Frontal cortex (tissue), 4 donors: ENCODE measurements around the gene FLT3LG. TPM values are rescaled to one million over a fixed set of nuclear protein-coding genes. Genes with fewer than 3 reads are reported as not detected.
"Not testable (repeated sequence)": the region's sequence is repeated elsewhere in the genome, so short reads cannot be mapped to it uniquely, and the experiment has no call there.

Source experiments
- DNase-seq, 2 donors: peaks; one replicate each; pipeline ENCODE4 v3.0.0; 2012; ENCODE audit warnings: low spot score in 2 of 2
- FAIRE-seq: peaks from 2 replicates; lab custom pipeline; 2012; peaks lifted over from hg19 to GRCh38; lab: Jason Lieb, UNC
- total RNA-seq: library from RNA; depleted of rRNA; stranded (reverse); fragments of >200 nt; gene quantifications from one replicate; pipeline ENCODE4 v1.2.3, GENCODE V29; 2014
- donor health status: control.
- donor health status: control.
- donor health status: control.

The FLT3LG gene
- total RNA-seq, 1 donor from 2014 or later = 0.41 TPM

GRCh38 chr19:49458567-49458903, 15.5 kb upstream of the FLT3LG start:
- DNase-seq (no peak), FAIRE-seq (no peak)

DNA sequence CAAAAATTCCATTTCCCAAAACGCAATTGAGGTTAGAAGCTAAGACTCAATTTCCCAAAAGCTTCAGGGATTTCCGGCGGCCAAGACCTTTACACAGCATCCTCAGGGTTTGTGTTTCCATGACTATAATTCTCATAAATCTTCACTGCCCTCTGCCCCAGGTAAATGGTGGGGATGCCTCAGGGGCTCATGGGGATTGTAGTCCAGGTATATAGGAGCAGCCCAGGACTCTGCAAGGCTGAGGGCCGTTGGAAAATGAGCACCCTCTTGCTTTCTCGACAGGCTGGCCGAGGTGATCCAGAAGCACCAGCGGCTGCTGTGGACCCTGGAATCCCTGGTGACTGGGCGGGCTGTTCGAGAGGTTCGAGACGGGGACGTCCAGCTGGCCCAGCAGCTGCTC, 14.6 kb upstream of the FLT3LG start:
- FAIRE-seq (no peak), DNase-seq (no peak)

DNA sequence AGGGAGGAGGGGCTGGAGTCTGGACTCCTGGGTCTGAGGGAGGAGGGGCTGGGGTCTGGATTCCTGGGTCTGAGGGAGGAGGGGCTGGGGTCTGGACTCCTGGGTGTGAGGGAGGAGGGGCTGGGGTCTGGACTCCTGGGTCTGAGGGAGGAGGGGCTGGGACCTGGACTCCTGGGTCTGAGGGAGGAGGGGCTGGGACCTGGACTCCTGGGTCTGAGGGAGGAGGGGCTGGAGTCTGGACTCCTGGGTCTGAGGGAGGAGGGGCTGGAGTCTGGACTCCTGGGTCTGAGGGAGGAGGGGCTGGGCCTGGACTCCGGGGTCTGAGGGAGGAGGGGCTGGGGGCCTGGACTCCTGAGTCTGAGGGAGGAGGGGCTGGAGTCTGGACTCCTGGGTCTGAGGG, 12.9 kb upstream of the FLT3LG start:
- not testable (repeated sequence) for FAIRE-seq

DNA sequence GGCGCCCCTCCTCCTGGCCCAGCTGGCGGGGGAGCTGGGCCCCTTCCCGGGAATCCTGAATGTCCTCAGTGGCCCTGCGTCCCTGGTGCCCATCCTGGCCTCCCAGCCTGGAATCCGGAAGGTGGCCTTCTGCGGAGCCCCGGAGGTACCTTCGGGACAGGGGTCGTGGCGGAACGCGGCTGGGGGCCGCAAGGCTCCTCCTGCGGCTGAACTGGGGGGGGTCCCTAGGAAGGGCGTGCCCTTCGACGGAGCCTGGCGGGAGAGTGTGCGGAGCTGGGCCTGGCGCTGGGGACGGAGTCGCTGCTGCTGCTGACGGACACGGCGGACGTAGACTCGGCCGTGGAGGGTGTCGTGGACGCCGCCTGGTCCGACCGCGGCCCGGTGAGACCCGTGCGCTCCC, 12.4 kb upstream of the FLT3LG start:
- no peak for FAIRE-seq

More for the DNA sequence above, 12.9 kb upstream of the FLT3LG start:
- not testable (repeated sequence) for DNase-seq

DNA sequence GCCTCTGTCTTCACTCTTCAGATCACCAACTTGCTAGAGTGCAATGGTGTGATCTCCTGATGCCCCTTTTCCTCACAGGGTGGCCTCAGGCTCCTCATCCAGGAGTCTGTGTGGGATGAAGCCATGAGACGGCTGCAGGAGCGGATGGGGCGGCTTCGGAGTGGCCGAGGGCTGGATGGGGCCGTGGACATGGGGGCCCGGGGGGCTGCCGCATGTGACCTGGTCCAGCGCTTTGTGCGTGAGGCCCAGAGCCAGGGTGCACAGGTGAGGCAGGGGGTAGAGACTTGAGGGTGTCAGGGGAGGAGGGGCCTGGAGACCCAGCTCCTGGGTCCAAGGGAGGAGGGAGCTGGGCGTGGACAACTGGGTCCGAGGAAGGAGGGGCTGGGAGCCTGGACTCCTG, 11.5 kb upstream of the FLT3LG start:
- no peak for DNase-seq
- FAIRE-seq = no peak

More for the DNA sequence above, 12.4 kb upstream of the FLT3LG start:
- no peak for DNase-seq

DNA sequence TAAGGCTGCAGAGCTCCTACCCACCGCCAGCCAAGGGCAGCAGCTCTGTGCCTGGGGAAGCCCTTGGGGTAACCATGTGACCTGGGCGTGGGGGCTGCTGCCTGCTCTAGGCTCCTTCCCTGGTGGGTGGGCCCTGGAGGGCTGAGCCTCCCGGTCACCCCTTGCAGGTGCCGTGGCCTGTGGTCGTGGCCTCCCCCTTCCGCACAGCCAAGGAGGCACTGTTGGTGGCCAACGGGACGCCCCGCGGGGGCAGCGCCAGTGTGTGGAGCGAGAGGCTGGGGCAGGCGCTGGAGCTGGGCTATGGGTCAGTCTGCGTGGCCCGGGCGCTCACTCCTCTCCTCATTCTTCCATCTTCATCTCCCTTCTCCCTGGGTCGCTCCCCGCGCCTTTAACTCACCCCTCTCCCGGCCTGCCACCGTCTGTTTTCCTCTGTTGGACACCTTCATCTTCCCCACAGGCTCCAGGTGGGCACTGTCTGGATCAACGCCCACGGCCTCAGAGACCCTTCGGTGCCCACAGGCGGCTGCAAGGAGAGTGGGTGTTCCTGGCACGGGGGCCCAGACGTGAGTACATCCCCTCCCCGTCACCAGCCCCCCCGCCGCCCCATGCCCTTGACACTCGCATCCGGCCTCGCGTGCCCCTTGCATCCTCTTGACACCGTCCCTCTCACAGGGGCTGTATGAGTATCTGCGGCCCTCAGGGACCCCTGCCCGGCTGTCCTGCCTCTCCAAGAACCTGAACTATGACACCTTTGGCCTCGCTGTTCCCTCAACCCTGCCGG, 9.9 kb upstream of the FLT3LG start:
- FAIRE-seq (no peak), DNase-seq (no peak)

DNA sequence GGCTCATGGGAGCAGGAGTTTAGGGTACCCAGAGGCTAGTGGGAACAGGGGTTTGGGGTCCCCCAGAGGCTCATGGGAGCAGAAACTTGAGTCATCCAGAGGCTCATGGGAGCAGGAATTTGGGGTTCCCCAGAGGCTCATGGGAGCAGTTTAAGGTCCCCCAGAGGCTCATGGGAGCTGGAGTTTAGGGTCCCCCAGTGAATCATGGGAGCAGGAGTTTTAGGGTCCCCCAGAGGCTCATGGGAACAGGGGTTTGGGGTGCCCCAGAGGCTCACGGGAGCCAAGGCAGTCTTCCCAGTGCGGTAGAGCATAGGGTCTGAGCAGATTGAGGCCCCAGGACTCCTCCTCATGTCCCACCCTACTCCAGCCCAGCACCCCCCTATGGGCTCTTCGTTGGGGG, 8.6 kb upstream of the FLT3LG start:
- no peak for FAIRE-seq
- no peak for DNase-seq

DNA sequence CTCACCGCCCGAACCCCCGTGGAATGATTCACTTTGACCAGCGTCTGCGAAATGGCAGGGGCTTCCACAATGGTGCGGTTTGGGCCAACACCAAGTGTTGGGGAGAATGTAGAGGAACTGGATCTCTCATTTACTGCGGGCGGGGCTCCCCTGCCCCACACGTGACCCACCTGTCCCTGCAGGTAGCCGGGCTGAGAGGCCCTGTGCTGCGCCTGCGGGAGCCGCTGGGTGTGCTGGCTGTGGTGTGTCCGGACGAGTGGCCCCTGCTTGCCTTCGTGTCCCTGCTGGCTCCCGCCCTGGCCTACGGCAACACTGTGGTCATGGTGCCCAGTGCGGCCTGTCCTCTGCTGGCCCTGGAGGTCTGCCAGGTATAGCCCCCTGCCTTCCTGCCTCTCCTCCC, 5.8 kb upstream of the FLT3LG start:
- FAIRE-seq (no peak), DNase-seq (no peak)

- DNase-seq (no peak), FAIRE-seq (no peak)
Measured at GRCh38 chr19:49468746-49469447, 5.1 kb upstream of the FLT3LG start.

DNA sequence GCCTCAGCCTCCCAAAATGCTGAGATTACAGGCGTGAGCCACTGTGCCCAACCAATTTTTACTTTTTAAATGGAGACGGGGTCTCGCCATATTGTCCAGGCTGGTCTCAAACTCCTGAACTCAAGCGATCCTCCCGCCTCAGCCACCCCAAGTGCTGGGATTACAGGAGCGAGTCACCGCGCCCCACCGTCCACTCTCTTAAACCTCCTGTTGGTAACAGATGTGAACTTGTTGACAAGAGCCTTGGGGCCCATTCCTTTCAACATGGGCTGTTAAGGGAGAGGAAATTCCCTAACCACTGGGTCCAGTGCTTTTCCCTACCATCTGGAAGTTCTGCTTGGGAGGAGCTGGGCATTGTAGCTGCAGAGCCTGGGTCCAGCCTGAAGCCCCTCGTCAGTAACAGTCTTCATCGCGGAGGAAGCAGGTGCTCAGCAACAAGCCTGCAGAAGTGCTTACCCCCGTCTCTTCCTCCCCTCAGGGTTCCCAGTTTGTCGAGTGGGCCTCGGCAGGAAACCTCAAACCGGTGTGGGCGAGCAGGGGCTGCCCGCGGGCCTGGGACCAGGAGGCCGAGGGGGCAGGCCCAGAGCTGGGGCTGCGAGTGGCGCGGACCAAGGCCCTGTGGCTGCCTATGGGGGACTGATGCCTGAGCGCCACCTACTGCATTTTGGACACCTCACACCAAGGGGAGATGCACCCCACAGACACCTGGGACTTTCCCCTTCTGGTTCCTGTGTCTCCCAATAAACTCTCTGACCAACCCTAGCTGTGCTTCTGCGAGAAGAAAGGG, 4.0 kb upstream of the FLT3LG start:
- DNase-seq (no peak), FAIRE-seq (no peak)

GRCh38 chr19:49470615-49470978, 3.4 kb upstream of the FLT3LG start:
- DNase-seq (no peak), FAIRE-seq (no peak)

DNA sequence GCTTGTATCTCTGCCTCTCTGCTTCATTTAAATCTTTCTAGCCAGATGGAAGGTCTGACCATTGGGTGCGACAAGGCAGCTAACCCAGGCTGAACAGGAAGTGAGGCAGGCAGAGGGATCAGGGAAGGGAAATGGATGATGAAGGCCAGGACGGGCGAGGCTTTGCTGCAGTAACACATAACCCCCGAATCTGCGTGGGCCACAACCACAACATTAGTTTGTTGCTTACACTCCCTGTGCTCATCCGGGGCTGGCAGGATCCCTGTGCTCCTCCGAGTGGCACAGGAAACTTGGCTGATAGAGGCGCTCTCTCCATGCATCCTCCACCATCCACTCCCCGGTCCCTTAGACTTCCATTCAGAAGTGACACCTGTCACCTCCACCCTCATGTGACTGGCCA, 1.1 kb upstream of the FLT3LG start:
- DNase-seq (no peak), FAIRE-seq (no peak)

GRCh38 chr19:49473501-49473867, 531 bp upstream of the FLT3LG start:
- DNase-seq, FAIRE-seq: not testable (repeated sequence)

DNA sequence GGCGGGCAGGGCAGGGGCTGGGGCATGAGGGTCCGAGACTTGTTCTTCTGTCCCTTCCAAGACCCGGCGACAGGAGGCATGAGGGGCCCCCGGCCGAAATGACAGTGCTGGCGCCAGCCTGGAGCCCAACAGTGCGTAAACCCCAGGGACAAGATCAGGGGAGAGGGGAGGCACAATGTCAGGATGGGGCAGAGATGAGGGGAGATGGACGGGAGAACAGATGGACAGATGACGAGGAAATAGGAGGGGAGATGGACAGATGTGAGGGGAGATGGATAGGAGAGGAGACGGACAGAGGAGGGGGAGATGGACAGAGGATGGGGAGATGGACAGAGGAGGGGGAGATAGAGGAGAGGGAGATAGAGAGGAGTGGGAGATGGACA, 518 bp downstream of the FLT3LG start:
- DNase-seq = no peak
- FAIRE-seq = no peak

DNA sequence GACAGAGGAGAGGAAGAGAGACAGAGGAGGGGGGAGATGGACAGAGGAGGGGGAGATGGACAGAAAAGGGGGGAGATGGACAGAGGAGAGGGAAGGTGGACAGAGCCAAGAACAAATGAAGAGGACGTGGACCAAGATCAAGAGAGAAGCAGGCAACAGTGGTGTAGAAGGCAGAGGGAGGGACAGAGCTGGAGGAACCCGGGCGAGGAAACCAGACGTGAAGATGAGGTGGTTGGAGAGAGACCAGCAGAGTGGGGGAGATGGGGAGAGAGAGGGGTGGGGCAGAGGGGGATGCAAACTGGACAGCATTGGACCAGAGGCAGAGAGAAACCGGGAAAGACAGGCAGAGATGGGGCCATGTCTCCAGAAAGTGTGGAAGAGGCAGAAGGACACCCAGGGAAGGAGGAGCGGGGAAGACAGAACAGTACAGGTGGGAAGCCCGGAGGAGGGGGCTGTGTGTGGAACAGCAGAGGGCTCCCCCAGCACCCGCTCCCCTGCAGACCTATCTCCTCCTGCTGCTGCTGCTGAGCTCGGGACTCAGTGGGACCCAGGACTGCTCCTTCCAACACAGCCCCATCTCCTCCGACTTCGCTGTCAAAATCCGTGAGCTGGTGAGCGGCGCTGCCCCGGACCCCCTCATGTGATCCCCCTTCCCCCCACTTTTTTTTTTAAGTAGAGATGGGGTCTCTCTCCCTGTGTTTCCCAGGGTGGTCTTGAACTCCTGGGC, 1.3 kb downstream of the FLT3LG start:
- DNase-seq = no peak
- no peak for FAIRE-seq

GRCh38 chr19:49475995-49476880, 2.2 kb downstream of the FLT3LG start:
- no peak for DNase-seq
- no peak for FAIRE-seq

DNA sequence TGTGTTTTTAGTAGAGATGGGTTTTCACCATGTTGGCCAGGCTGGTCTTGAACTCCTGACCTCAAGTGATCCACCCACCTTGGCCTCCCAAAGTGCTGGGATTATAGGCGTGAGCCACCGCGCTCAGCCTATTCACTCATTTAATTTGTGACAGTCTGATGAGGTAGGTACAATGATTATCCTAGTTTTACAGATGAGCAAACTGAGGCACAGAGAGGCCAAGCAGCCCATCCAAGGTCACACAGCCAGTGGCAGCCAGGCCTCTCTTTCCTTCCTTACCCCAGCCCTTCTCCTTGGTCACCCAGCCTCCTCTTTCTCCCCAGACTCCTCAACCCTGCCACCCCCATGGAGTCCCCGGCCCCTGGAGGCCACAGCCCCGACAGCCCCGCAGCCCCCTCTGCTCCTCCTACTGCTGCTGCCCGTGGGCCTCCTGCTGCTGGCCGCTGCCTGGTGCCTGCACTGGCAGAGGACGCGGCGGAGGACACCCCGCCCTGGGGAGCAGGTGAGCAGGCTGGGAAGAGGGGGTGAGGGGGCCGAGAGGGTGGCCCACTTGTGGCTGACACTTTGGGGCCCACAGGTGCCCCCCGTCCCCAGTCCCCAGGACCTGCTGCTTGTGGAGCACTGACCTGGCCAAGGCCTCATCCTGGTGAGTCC, 6.1 kb downstream of the FLT3LG start:
- DNase-seq = no peak
- FAIRE-seq = no peak

DNA sequence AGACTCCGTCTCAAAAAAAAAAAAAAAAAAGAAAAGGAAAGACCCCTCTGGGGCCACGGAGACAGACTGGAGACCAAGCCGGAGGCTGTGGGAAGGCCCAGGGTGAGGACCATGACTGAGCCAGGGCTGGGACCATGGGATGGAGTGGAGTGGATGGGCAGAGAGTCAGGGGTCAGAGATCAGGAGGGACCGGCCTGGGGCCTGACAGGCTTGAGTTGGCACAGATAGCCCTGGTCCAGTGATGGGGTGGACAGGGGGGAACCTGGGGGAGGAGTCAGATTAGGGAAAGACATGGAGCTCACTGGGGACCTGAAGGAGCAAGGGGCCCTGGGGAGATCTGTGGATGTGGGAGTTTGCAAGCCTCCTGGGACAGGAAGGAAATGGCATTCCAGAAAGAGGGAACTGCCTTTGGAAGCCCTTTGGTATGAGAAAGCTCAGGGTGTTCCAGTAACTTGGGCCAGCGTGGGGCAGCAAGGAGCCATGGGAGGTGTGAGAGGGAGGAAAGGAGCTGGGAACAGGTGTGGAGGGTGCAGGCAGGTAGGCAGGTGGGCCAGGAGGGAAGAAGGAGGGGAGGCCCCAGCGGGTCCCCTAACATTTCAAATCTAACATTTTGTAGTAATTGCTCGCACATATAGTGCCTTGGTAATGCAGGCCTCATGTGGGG, 7.1 kb downstream of the FLT3LG start:
- FAIRE-seq (no peak), DNase-seq (no peak)
